ENCODE measurements around the gene CDC123.

GRCh38 chr10:12150163-12150562 lies 45.8 kb upstream of the CDC123 start:
- TF ChIP-seq POLR2A (IDR thresholded peaks at IDR 0.05) (no peak), CTCF (IDR thresholded peaks at IDR 0.05) (no peak)

Measured in ovary (tissue), 3 donors.